Parathyroid adenoma (tissue), 2 donors: ENCODE measurements around the gene LARP4B.

Experiments
- H2AFZ ChIP-seq: fragments of 300-600 bp; sonication (generic); one replicate; pipeline ENCODE4 v1.7.0; 2017; ENCODE audit warnings: antibody characterized with exemption, mild to moderate bottlenecking
- H3K27ac ChIP-seq: fragments of 300-600 bp; sonication (generic); one replicate; pipeline ENCODE4 v1.7.0; 2017
- H3K27me3 ChIP-seq: fragments of 300-600 bp; sonication (generic); one replicate; pipeline ENCODE4 v1.7.0; 2017; ENCODE audit warnings: low read length; ENCODE audit not compliant: control insufficient read depth, insufficient read depth
- H3K36me3 ChIP-seq: fragments of 300-600 bp; sonication (generic); one replicate; pipeline ENCODE4 v1.7.0; 2017; ENCODE audit warnings: low read length; ENCODE audit not compliant: control insufficient read depth, insufficient read depth
- H3K4me1 ChIP-seq: fragments of 300-600 bp; sonication (generic); one replicate; pipeline ENCODE4 v1.7.0; 2017; ENCODE audit warnings: control low read depth
- H3K4me2 ChIP-seq: fragments of 300-600 bp; sonication (generic); one replicate; pipeline ENCODE4 v1.7.0; 2017; ENCODE audit warnings: low read length
- H3K4me3 ChIP-seq: fragments of 300-600 bp; sonication (generic); one replicate; pipeline ENCODE4 v1.7.0; 2017; ENCODE audit warnings: low read depth, low read length
- H3K79me2 ChIP-seq: fragments of 300-600 bp; sonication (generic); one replicate; pipeline ENCODE4 v1.7.0; 2017; ENCODE audit warnings: control low read depth
- H3K9ac ChIP-seq: fragments of 300-600 bp; sonication (generic); one replicate; pipeline ENCODE4 v1.7.0; 2017; ENCODE audit warnings: mild to moderate bottlenecking
- H3K9me3 ChIP-seq: fragments of 300-600 bp; sonication (generic); one replicate; pipeline ENCODE4 v1.7.0; 2017; ENCODE audit warnings: low read length; ENCODE audit not compliant: control insufficient read depth
- CTCF ChIP-seq: fragments of 300-600 bp; sonication (generic); IDR thresholded peaks from one replicate; pipeline ENCODE4 v1.7.0; 2017; ENCODE audit warnings: antibody characterized with exemption, mild to moderate bottlenecking
- donor health status: primary hyperparathyroidism.

Gene LARP4B

DNA sequence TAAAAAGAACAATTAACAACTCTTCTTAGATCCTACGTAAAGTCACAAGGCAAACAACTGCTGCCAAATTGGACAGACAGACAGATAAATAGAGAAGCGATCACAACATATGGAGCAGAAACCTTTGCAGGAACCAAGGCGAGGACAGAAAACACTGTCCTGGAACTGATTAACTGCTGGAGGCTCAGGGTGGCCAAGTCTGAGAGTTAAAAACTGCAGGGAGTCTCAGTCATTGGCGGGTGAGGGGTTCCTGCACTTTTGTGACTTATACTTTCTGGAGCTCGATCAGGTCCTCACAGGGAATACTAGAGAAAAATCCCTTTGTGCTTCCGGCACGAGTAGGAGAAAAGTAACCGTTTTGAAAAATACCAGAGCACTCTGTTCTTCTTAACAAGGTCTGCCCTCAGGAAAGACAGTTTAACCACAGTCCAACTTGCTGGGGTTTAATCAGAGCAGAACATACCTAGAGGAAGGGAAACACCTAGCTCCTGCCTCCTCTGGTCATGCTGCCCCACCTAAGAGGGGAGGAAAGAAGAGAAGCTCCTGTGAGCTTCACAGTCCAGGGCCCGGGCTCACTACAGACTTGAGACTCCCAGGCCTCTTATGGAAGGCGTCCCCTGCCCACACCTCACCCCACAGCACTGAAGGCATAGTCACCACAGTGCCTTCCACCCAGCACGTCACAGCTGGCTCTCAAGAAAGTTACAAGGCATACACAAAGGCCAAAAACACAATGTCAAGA is 74.9 kb downstream of the LARP4B start:
- Histone ChIP-seq H3K9ac (no peak overlapping the region), H3K4me3 (no peak overlapping the region), H2AFZ (no peak overlapping the region), H3K36me3 (no peaks in the 10 kb centered on the region), H3K27ac (no peak overlapping the region), H3K4me1 (peaks cover 23% of the 10 kb centered on the region), H3K9me3 (no peaks in the 10 kb centered on the region), H3K4me2 (peak overlapping the region; percentile 9), H3K79me2 (peaks cover 27% of the 10 kb centered on the region), H3K27me3 (no peaks in the 10 kb centered on the region)
- no peak for TF ChIP-seq CTCF

- no peak overlapping the region for H3K27ac ChIP-seq
- no peak overlapping the region for H2AFZ ChIP-seq
- peaks cover 32% of the 10 kb centered on the region for H3K79me2 ChIP-seq
- no peaks in the 10 kb centered on the region for H3K36me3 ChIP-seq
- no peak overlapping the region for H3K9ac ChIP-seq
- no peak overlapping the region for H3K4me3 ChIP-seq
- H3K4me2 ChIP-seq: peak overlapping the region; percentile 48
- H3K27me3 ChIP-seq: no peaks in the 10 kb centered on the region
- H3K4me1 ChIP-seq: peaks cover 25% of the 10 kb centered on the region
- H3K9me3 ChIP-seq: no peaks in the 10 kb centered on the region
- TF ChIP-seq CTCF: no peak
Measured at GRCh38 chr10:855671-856070, 75.8 kb downstream of the LARP4B start.

- Histone ChIP-seq H3K9me3 (no peaks in the 10 kb centered on the region), H3K4me1 (peaks cover 25% of the 10 kb centered on the region), H3K4me3 (peak overlapping the region; percentile 18), H2AFZ (no peak overlapping the region), H3K4me2 (peak overlapping the region; percentile 48), H3K9ac (no peak overlapping the region), H3K36me3 (no peaks in the 10 kb centered on the region), H3K27ac (no peak overlapping the region), H3K79me2 (peaks cover 29% of the 10 kb centered on the region), H3K27me3 (no peaks in the 10 kb centered on the region)
- no peak for TF ChIP-seq CTCF
Measured at GRCh38 chr10:855079-855478, 76.4 kb downstream of the LARP4B start.

DNA sequence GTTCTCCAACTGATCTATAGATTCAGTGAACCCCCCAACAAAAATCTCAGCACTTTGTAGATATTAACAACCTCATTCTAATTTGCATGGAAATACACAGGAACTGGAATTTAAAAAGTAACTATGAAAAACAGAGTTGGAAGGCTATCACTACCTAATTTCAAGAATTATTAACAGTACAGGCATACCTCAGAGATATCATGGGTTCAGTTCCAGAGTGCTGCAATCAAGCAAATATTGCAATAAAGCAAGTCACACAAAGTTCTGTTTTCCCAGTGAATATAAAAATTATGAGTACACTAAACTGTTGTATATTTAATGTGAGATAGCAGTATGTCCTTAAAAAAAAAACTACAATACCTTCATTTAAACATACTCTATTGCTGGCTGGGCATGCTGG is 78.5 kb downstream of the LARP4B start:
- Histone ChIP-seq H3K27me3 (no peaks in the 10 kb centered on the region), H3K4me2 (no peak overlapping the region), H3K36me3 (no peaks in the 10 kb centered on the region), H3K9me3 (no peaks in the 10 kb centered on the region), H3K79me2 (peaks cover 37% of the 10 kb centered on the region), H2AFZ (no peak overlapping the region), H3K9ac (no peak overlapping the region), H3K27ac (no peak overlapping the region), H3K4me3 (no peak overlapping the region), H3K4me1 (peaks cover 25% of the 10 kb centered on the region)
- TF ChIP-seq CTCF: no peak

GRCh38 chr10:852386-852785 is 79.1 kb downstream of the LARP4B start:
- Histone ChIP-seq H3K9me3 (no peaks in the 10 kb centered on the region), H3K27ac (no peak overlapping the region), H3K36me3 (no peaks in the 10 kb centered on the region), H3K4me2 (no peak overlapping the region), H2AFZ (no peak overlapping the region), H3K79me2 (peaks cover 42% of the 10 kb centered on the region), H3K27me3 (no peaks in the 10 kb centered on the region), H3K9ac (no peak overlapping the region), H3K4me1 (peaks cover 25% of the 10 kb centered on the region), H3K4me3 (no peak overlapping the region)
- TF ChIP-seq CTCF: no peak
